DOHH2 (cell line): ENCODE results near the gene ICE2.
"Not testable (repeated sequence)": the region's sequence is repeated elsewhere in the genome, so short reads cannot be mapped to it uniquely, and the experiment has no call there.

Experiments used
- H3F3A ChIP-seq: fragments of 200-600 bp; sonication (generic), shearing (Covaris generic); 2 replicates; pipeline ENCODE4 v1.6.0; 2016; ENCODE audit warnings: antibody characterized with exemption, mild to moderate bottlenecking; ENCODE audit not compliant: control insufficient read depth, insufficient read depth
- H3K27ac ChIP-seq: fragments of 200-600 bp; sonication (generic); 2 replicates; pipeline ENCODE4 v1.5.1; 2014; ENCODE audit warnings: low read depth, mild to moderate bottlenecking, low read length, moderate library complexity
- H3K27me3 ChIP-seq: fragments of 200-600 bp; sonication (generic); 2 replicates; pipeline ENCODE4 v1.6.1; 2014; ENCODE audit warnings: mild to moderate bottlenecking, low read length, mixed read lengths; ENCODE audit not compliant: control insufficient read depth
- H3K36me3 ChIP-seq: fragments of 200-600 bp; sonication (generic); 2 replicates; pipeline ENCODE4 v1.6.1; 2014; ENCODE audit warnings: mild to moderate bottlenecking, low read length, moderate library complexity, mixed read lengths; ENCODE audit not compliant: control insufficient read depth
- H3K4me1 ChIP-seq: fragments of 200-600 bp; sonication (generic); 2 replicates; pipeline ENCODE4 v1.6.1; 2014; ENCODE audit warnings: mild to moderate bottlenecking, low read length, mixed read lengths; ENCODE audit not compliant: control insufficient read depth
- H3K4me2 ChIP-seq: fragments of 200-600 bp; sonication (generic); 2 replicates; pipeline ENCODE4 v1.6.0; 2014; ENCODE audit warnings: mild to moderate bottlenecking, low read length, moderate library complexity
- H3K4me3 ChIP-seq: fragments of 200-600 bp; sonication (generic); 2 replicates; pipeline ENCODE4 v1.5.1; 2014; ENCODE audit warnings: mild to moderate bottlenecking, low read length, mixed read lengths
- H3K79me2 ChIP-seq: fragments of 200-600 bp; sonication (generic); 2 replicates; pipeline ENCODE4 v1.6.1; 2014; ENCODE audit warnings: mild to moderate bottlenecking, low read length, mixed read lengths; ENCODE audit not compliant: control insufficient read depth
- H3K9me2 ChIP-seq: fragments of 200-600 bp; sonication (generic); replicated peaks from 2 replicates; pipeline ENCODE4 v1.6.1; 2014; ENCODE audit warnings: mild to moderate bottlenecking, low read length, mixed read lengths; ENCODE audit not compliant: control insufficient read depth
- H3K9me3 ChIP-seq: fragments of 200-600 bp; sonication (generic); 2 replicates; pipeline ENCODE4 v1.6.1; 2014; ENCODE audit warnings: antibody characterized with exemption, low read length, mixed read lengths; ENCODE audit not compliant: control insufficient read depth, insufficient read depth
- H4K20me1 ChIP-seq: fragments of 200-600 bp; sonication (generic); 2 replicates; pipeline ENCODE4 v1.6.0; 2014; ENCODE audit warnings: low read depth, mild to moderate bottlenecking, antibody characterized with exemption, low read length, moderate library complexity; ENCODE audit not compliant: control insufficient read depth, insufficient read depth
- CTCF ChIP-seq: fragments of 200-600 bp; sonication (generic); IDR thresholded peaks from one replicate; pipeline ENCODE4 v1.5.1; 2014; ENCODE audit warnings: antibody characterized with exemption, mild to moderate bottlenecking, low read depth, low read length; ENCODE audit not compliant: poor library complexity, severe bottlenecking
- EZH2phosphoT487 ChIP-seq: fragments of 200-600 bp; sonication (generic); IDR thresholded peaks from 2 replicates; pipeline ENCODE4 v1.6.1; 2017; ENCODE audit warnings: borderline replicate concordance, mild to moderate bottlenecking, antibody characterized with exemption, low read length, moderate library complexity, mixed read lengths

ICE2 gene

GRCh38 chr15:60416484-60416883 lies 62.5 kb downstream of the ICE2 start:
- Histone ChIP-seq H3K36me3 (no peaks in the 10 kb centered on the region), H4K20me1 (no peaks in the 10 kb centered on the region; the same call in 1 of the 2 replicates), H3K27ac (no peak overlapping the region), H3K79me2 (no peaks in the 10 kb centered on the region), H3K4me3 (no peak overlapping the region), H3F3A (0 out of 2 replicates have a peak, but pooled peaks cover 3% of the 10 kb centered on the region), H3K4me2 (no peak overlapping the region), H3K4me1 (no peaks in the 10 kb centered on the region), H3K9me3 (no peaks in the 10 kb centered on the region), H3K9me2 (no peaks in the 10 kb centered on the region), H3K27me3 (no peaks in the 10 kb centered on the region)
- TF ChIP-seq CTCF (no peak), EZH2phosphoT487 (no peak)

GRCh38 chr15:60414016-60414682 lies 64.8 kb downstream of the ICE2 start:
- Histone ChIP-seq H3K9me2 (no peaks in the 10 kb centered on the region), H3K27ac (no peak overlapping the region), H3K27me3 (no peaks in the 10 kb centered on the region), H3K36me3 (no peaks in the 10 kb centered on the region), H4K20me1 (no peaks in the 10 kb centered on the region; the same call in 1 of the 2 replicates), H3F3A (0 out of 2 replicates have a peak, but pooled peaks cover 3% of the 10 kb centered on the region), H3K4me3 (no peak overlapping the region), H3K79me2 (no peaks in the 10 kb centered on the region), H3K4me1 (no peaks in the 10 kb centered on the region), H3K9me3 (no peaks in the 10 kb centered on the region), H3K4me2 (no peak overlapping the region)
- TF ChIP-seq EZH2phosphoT487 (no peak), CTCF (no peak)

GRCh38 chr15:60413231-60413824 lies 65.6 kb downstream of the ICE2 start:
- H3K4me2 ChIP-seq = no peak overlapping the region
- H3K9me3 ChIP-seq = no peaks in the 10 kb centered on the region
- no peaks in the 10 kb centered on the region for H3K9me2 ChIP-seq
- TF ChIP-seq EZH2phosphoT487 (no peak), CTCF (no peak)
- H3K36me3 ChIP-seq = no peaks in the 10 kb centered on the region
- 0 out of 2 replicates have a peak, but pooled peaks cover 3% of the 10 kb centered on the region for H3F3A ChIP-seq
- peaks cover 5% of the 10 kb centered on the region for H3K4me1 ChIP-seq
- no peak overlapping the region for H3K27ac ChIP-seq
- no peak overlapping the region for H3K4me3 ChIP-seq
- H4K20me1 ChIP-seq = no peaks in the 10 kb centered on the region; the same call in 1 of the 2 replicates
- no peaks in the 10 kb centered on the region for H3K27me3 ChIP-seq
- no peaks in the 10 kb centered on the region for H3K79me2 ChIP-seq

GRCh38 chr15:60412807-60413206 lies 66.1 kb downstream of the ICE2 start:
- H3K27me3 ChIP-seq, H4K20me1 ChIP-seq, H3K4me2 ChIP-seq, H3K79me2 ChIP-seq, H3K27ac ChIP-seq, H3K9me3 ChIP-seq, H3K4me3 ChIP-seq, H3K4me1 ChIP-seq, H3K9me2 ChIP-seq, H3K36me3 ChIP-seq, H3F3A ChIP-seq: not testable (repeated sequence)
